ENCODE results near the gene YIF1B.

The YIF1B gene

GRCh38 chr19:38333245-38333644, 17.5 kb upstream of the YIF1B start:
- no peak for DNase-seq

DNA sequence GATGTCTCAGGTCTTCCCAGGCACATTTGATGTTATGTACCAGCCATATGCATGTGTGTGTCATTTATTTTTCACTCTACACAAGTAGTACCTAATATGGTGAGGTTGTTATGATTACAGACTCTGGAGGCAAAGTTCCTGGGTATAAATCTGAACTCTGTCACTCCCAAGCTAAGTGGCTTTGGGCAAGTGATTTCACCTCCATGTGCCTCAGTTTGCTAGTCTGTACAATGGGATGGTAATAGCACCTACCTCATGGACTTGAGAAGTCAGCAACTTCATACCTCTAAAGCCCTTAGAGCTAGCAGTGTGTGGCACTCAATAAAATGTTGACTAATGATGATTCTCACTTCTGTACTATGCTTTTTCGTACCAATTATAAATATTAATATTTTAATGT, 16.0 kb upstream of the YIF1B start:
- no peak for DNase-seq

- DNase-seq = no peak
Measured at GRCh38 chr19:38329651-38330050, 13.9 kb upstream of the YIF1B start.

DNA sequence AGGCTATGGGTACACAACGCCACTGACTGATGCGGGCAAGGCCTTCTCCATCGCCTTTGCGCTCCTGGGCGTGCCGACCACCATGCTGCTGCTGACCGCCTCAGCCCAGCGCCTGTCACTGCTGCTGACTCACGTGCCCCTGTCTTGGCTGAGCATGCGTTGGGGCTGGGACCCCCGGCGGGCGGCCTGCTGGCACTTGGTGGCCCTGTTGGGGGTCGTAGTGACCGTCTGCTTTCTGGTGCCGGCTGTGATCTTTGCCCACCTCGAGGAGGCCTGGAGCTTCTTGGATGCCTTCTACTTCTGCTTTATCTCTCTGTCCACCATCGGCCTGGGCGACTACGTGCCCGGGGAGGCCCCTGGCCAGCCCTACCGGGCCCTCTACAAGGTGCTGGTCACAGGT, 10.8 kb upstream of the YIF1B start:
- DNase-seq = no peak

- no peak for DNase-seq
Measured at GRCh38 chr19:38324431-38324830, 8.7 kb upstream of the YIF1B start.

- DNase-seq = no peak
Measured at GRCh38 chr19:38323291-38323690, 7.5 kb upstream of the YIF1B start.

DNA sequence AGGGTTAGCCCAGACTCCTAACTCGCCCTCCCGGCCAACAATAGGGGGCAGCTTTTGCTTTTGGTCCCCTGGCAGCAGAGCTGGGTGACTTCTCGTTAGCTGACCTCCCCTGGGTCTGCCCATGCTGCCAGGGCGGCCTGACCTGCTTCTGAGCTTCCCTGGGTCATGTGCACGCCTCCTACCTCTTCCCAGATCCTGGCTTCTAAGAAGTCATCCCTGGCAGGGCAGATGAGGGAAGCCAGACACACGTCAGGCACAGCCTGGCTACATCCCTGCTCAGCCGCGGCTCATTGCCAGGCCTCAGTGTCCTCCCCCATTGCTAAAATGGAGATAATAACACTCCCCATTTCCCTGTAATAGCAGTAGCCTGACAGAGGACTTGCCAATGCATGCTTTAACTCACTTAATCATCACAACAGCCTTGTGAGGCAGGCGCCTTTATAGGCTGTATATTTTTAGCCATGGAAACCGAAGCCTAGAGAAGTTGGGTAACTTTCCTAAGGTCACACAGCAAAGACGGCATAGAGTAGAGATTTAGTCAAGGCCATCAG, 6.0 kb upstream of the YIF1B start:
- no peak for DNase-seq

DNA sequence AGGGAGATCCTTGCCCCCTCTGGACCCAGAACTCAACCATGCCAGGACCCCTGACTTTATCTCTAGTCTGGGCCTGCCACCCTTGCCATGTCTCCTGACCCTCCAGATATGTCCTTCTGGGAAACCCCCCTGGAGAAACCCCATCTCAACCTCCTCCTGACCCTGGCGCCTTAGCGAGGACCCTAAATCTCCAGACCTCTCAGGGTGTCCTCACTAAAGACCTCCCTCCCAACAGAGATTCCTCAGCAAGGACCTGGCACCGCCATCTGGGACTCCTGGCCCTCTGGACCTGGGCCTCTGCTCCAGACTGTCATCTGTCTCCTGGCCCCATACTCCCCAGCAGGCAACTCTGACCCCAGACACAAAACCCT, 5.2 kb upstream of the YIF1B start:
- DNase-seq = no peak

DNA sequence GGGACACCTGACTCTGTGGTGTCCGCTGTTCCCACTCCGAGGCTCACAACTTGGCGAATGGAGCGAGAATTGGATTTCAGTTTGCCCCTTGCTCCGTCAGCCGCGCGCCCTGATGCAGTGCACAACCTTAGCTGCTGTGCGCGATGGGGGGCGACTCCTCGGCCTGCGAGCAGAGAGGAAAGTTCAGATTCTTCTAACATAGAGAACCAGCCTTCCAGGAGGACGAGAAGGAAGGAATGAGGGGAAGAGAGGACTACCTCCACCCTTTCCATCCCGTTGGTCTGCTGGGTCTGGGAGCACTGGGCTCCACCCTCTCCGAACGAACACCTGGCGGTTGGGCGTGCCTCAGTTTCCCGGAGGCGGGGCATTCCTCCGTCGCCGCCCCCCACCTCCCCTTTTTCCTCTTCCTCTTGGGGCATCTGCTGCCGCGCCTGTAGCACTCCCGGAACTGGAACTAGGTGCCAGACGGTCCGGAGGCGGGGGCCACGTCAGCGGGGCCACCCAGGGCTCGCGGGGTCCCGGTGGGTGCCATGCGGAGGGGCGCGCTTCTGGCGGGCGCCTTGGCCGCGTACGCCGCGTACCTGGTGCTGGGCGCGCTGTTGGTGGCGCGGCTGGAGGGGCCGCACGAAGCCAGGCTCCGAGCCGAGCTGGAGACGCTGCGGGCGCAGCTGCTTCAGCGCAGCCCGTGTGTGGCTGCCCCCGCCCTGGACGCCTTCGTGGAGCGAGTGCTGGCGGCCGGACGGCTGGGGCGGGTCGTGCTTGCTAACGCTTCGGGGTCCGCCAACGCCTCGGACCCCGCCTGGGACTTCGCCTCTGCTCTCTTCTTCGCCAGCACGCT, 3.9 kb upstream of the YIF1B start, which contains the start of gene KCNK6:
Gene KCNK6, plus strand, starts transcription at position 425 of the 838 bp plus-strand sequence. Its CDS starts 106 bp downstream, at position 531.
- DNase-seq = peak in 1 of 2 experiments; percentile 66

DNA sequence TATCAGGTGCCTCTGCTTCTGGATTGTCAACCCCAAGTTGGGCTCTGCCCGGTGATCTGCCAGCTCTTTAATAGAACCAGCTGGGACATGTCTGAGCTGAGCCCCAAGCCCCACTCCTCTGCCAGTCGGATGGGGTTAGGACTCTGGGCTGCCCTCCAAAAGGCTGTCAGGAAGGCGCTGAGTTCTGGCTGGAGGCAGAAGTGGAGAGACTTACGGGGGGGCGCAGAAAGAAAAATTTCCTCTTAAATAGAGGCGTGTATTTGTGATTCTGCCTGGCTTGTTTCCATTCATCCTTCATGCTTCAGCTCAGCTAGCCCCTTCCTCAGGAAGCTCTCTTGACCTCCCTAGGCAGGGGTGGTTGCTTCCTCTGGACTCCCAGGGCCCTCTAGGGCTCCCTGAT, 2.9 kb upstream of the YIF1B start:
- no peak for DNase-seq

DNA sequence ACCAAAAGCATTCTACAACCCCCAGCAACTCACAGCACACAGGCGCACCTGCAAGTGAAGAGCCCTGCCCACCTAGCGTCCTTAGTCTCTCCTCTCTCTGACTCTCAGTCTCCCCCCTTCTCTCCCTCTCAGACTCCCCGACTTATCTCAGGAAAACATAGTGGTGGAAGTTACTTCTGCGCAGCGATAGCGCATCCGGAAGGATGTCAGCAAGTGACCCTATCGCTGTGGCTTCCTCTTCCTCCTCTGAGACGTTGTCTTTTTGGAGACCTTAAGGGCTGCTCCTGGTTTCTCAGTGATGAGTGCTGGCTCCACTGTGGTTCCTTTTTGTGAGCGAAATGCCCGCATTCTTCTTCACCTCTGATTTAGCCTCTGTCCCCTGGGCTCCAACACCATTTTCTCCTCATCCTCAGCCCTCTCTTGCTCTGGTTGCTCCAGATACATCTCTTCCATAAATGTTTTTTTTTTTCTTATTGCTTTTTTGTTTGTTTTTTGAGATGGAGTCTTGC, 1.4 kb upstream of the YIF1B start:
- DNase-seq = no peak

- no peak for DNase-seq
Measured at GRCh38 chr19:38316477-38317067, 825 bp upstream of the YIF1B start.

DNA sequence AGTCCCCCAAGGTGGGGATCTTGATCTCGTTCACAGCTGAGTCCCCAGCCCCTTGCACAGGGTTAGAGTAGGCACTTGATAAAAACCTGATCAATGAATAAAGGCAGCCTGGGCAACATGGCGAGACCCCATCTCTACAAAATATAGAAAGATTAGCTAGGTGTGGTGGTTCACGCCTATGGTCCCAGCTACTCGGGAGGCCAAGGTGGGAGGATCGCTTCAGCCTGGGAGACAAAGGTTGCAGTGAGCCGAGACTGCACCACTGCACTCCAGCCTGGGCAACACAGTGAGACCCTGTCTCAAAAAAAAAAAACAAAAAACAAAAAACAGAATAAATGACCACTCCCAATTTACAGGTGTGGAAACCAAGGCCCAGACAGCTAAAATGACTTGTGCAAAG, 4.8 kb downstream of the YIF1B start:
- DNase-seq = no peak

DNA sequence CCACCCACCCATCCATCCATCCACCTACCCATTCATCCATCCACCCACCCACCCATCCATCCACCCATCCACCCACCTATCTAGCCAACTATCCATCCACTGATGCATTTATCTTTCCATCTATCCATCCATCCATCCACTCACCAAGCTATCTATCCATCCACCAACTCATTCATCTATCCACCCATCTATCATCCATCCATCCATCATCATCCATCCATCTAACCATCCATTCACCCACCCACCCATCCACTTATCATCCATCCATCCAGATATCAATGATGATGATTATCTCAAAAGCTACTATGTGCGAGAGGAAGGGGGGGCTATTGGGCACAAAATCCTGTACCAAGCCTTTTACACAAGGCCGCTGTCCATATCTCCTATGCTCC, 5.5 kb downstream of the YIF1B start:
- DNase-seq = no peak

DNA sequence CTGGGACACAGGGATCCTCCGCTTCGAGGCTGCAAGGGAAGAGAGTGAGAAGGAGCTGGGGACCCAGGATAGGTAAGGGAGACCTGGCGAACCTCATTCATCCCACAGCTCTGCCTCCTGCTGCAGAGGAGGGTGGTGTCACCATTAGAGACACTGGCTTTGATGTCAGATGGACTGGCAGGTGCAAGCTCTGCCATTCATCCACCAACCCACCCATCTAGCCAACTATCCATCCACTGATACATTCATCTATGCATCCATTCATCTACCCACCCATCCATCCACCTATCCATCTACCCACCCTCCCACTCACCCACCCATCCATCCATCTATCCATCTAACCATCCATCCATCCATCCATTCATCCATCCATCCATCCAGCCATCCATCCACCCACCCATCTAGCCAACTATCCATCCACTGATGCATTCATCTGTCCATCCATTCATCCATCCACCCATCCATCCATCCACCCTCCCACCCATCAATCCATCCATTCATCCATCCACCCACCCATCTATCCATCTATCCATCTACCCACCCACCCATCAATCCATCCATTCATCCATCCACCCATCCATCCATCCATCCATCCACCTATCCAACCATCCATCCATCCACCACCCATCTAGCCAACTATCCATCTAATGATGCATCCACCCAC, 6.0 kb downstream of the YIF1B start:
- no peak for DNase-seq

DNA sequence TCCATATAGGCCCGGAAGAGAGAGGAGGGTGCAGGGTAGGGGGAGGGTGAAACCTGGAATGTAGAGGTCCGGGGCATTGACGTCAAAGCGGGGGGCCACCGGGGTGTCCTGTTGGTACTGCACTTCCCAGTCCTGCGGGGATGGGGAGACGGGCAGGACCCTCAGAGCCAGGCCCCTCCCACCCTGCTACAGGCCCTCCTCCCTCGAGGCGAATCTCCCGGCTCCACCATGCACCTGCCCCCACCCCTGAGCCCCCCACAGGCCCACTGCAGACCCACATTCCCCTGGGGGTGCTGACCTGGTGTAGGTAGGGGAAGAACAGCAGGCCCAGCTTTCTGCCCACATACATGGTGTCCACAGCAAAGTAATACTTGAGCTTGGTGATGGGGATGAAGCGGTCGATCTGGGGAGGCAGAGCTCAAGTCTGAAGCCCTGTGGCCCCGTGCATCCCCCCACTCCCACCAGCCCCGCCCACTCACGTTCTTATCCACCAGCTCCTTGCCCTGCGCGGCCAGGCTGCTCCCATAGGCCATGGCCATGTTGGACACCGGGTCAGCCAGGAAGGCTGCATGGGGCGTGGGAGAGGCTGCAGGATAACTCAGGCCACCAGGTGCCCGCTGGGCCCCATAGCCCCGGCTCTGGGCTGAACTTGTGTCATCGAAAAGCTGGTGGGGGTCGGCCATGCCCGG, 6.7 kb downstream of the YIF1B start:
- no peak for DNase-seq

DNA sequence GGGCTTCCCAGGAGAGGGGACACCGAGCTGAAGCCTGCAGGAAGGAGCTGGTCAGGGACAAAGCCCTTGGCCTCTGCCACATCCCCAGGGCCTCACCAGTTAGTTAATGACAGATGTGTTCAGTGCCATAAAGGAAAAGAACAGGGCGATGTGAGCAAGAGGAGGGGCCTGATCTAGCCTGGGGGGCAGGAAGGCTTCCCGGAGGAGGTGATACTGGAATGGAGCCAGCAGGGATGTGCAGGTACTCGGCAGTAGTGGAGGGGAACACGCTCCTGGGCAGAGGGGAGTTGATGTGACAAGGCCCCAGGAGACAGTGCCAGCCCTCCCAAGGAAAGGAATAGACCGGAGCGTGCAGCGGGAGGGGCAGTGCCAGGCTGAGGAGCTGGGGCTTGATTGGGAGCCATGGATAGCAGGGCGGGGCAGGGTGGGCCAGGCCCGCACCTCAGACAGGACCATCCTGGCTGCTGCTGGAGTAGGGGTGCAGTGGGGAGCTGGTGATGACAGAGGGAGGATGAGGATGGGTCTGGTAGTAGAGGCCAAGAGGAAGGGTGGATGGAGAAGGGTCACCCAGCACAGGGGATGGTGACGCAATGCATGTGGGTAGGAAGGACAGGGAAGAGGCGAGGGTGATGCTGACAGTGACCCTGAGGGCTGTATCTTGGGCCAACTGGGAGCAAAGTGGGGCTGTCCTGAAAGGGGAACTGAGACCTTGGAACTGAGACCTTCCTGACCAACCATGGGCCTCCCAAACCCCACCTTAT, 7.6 kb downstream of the YIF1B start:
- no peak for DNase-seq

DNA sequence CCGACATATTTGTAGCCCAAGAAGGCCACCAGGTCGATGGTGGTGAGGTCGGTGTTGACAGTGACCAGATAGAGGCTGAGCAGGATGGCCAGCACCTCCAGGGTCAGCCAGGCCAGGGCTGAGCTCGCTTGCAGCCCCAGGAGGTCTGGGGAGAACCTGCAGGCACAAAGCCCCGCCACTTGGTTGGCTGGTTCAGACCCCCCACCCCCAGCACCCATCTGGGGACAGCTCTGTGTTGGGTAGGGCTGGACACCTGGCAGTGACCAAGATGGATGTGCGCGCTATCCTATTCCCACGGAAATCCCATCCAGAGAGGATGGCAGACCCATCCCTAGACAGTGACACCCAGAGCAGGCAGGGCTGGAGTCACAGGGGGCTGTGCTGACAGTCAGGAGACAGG, 8.2 kb downstream of the YIF1B start:
- no peak for DNase-seq

DNA sequence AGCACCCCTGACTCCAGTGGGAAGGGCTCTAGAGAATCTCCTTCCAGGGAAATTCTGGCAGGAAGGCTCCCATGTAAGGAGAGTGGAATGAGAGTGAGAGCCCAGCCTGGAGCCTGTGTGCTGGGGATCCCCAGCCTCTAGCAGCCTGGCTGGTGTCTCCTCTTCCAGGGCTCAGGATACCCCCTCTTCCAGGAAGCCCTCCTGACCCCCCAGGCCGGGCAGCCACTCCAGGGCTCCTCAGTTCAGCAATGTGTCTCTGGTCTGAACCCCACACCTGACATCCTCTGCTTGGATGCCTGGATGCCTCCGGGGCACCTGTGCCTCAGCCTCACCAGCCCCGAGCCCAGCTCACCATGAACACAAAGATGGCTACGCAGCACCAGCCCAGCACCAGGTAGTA, 8.7 kb downstream of the YIF1B start:
- no peak for DNase-seq

- DNase-seq = no peak
Measured at GRCh38 chr19:38306236-38306635, 9.5 kb downstream of the YIF1B start.

- no peak for DNase-seq
Measured at GRCh38 chr19:38304866-38305429, 10.8 kb downstream of the YIF1B start.

DNA sequence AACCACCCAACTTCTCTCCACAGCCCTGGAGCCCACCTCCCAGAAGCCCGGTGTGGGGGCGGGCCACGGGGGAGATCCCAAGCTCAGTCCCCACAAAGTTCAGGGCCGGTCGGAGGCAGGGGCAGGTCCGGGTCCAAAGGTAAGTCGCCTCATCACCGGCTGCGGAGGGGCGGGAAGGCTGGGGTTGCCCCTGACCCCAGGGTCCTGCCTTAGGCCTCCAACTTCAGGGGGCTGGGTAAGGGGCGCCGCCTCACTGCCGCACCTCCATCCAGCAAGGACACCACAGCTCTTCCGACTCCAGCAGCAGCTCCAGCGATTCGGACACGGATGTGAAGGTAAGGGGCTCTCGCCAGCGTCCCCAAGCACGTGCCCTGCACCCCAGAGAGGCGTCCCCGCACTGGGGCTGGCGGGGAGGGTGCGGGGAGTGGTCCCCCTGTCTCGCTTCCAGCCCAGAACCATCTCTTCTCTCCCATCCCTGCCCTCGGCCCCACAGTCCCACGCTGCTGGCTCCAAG, 11.3 kb downstream of the YIF1B start:
- no peak for DNase-seq
